ENCODE measurements around the gene ALKBH3. TPM values are rescaled to one million over a fixed set of nuclear protein-coding genes. Genes with fewer than 3 reads are reported as not detected.

Gene ALKBH3
- total RNA-seq, 1 donor from 2014 or later = 18.1 TPM

DNA sequence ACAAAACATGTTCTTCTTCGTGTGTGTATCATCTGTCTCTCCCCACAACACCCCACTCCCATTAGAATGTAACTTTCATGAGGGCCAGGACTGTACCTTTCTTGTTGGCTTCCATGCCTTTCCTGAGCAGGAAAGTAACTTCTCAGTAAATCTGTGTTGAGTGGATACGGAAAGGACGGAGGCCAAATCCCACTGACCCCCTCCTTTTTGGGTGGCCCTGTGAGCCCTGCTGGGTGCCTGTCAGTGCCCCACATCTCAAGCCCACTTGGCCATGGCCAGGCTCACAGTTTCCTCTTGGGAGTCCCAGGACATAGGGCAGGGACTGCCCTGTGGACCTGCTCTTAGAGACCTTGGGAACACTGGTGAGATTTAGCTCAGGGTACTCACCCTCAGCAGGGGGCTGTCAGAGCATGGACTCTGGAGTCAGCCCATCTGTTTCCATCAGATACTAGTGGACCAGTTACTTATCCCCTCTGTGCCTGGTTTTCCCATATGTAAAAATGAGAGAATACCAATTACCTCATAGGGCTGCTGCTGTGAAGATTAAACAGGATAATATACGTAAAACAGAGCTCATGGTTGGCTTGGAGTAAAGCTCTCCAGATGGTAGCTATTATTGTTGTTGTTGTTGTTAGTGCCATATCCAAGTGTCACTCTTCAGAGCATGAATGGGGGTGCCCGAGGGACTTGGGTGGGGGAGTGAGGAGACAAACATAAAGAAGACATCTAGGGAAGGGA is 60.8 kb downstream of the ALKBH3 start:
- Histone ChIP-seq H3K4me1 (peaks cover 33% of the 10 kb centered on the region), H3K36me3 (no peaks in the 10 kb centered on the region), H3K27ac (replicated peaks) (peak overlapping the region; percentile 93), H3K9me3 (replicated peaks) (no peaks in the 10 kb centered on the region), H3K27me3 (ENCODE audit: low read depth) (peaks cover 32% of the 10 kb centered on the region), H3K4me3 (peak overlapping the region; percentile 83)
- no peak for TF ChIP-seq CTCF (IDR thresholded peaks at IDR 0.05; ENCODE audit: borderline replicate concordance)
- intact Hi-C loops (cut with micrococcal nuclease) = loop anchor here (10.0 kb wide), 1 partner anchor 93 kb away; no protein-coding TSS in a partner anchor
- no peak for DNase-seq

DNA sequence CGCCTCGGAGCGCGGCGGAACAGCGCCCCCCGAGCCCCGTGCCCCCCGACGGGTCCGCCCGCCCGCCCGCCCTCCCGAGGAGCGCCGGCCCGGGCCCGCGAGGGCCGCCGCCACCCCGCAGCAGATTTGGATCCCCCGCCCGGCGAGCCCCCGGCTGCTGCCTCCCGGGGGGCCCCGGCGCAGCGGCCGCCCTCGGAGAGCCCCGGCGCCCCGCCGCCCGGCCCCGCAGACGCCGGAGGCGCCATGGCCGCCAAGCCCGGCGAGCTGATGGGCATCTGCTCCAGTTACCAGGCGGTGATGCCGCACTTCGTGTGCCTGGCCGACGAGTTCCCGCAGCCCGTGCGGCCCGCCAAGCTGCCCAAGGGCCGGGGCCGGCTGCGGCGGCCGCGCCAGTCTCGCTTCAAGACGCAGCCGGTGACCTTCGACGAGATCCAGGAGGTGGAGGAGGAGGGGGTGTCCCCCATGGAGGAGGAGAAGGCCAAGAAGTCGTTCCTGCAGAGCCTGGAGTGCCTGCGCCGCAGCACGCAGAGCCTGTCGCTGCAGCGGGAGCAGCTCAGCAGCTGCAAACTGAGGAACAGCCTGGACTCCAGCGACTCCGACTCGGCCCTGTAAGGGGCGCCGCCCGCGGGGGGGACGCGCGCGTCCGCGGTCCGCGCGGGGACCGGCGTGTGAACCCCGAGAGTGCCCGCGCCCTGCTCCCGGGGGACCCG is 62.2 kb downstream of the ALKBH3 start:
- H3K4me3 ChIP-seq = peak overlapping the region; percentile 83
- H3K27me3 ChIP-seq (ENCODE audit: low read depth) = peaks cover 32% of the 10 kb centered on the region
- TF ChIP-seq CTCF (IDR thresholded peaks at IDR 0.05; ENCODE audit: borderline replicate concordance) = no peak
- no peak for DNase-seq
- H3K27ac ChIP-seq (replicated peaks) = peak overlapping the region; percentile 93
- H3K4me1 ChIP-seq = peaks cover 44% of the 10 kb centered on the region
- no peaks in the 10 kb centered on the region for H3K36me3 ChIP-seq
- intact Hi-C loops (cut with micrococcal nuclease) = loop anchor here (10.0 kb wide), 1 partner anchor 92 kb away; no protein-coding TSS in a partner anchor
- H3K9me3 ChIP-seq (replicated peaks) = no peaks in the 10 kb centered on the region

DNA sequence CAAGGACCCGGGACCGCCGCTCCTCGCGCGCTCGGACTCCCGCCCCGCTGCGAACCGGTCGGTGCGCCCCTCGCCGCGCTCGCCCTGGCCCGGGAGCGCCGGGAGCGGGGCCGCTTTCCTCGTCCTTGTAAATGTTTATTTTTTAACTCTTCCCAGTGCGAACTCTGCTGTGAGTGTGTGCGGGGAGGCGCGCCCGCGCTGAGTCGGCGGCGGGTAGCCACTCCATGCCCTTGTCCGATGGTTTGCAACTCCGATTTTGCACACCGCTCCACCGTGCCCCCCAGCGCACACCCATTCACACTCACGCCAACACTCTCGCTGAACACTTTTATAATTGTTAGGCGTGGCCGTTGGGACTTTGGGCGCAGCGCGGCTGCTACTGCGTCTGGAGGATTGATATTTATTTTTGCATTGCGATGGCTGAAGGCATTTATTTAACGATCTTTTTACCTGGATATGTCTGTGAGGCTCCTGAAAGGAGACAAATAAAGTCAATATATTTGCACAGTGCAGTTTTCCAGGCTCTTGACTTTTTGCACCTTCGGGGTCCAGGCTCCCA is 62.8 kb downstream of the ALKBH3 start:
- DNase-seq = no peak
- H3K27me3 ChIP-seq (ENCODE audit: low read depth) = peaks cover 32% of the 10 kb centered on the region
- H3K4me3 ChIP-seq = peak overlapping the region; percentile 83
- TF ChIP-seq CTCF (IDR thresholded peaks at IDR 0.05; ENCODE audit: borderline replicate concordance) = no peak
- intact Hi-C loops (cut with micrococcal nuclease) = loop anchor here (10.0 kb wide), 1 partner anchor 91 kb away; no protein-coding TSS in a partner anchor
- H3K4me1 ChIP-seq = peaks cover 50% of the 10 kb centered on the region
- no peaks in the 10 kb centered on the region for H3K36me3 ChIP-seq
- H3K9me3 ChIP-seq (replicated peaks) = no peaks in the 10 kb centered on the region
- H3K27ac ChIP-seq (replicated peaks) = peak overlapping the region; percentile 93

GRCh38 chr11:43943931-43944751 is 63.5 kb downstream of the ALKBH3 start:
- H3K27ac ChIP-seq (replicated peaks) = peak overlapping the region; percentile 93
- TF ChIP-seq CTCF (IDR thresholded peaks at IDR 0.05; ENCODE audit: borderline replicate concordance) = no peak
- peaks cover 32% of the 10 kb centered on the region for H3K27me3 ChIP-seq (ENCODE audit: low read depth)
- H3K4me3 ChIP-seq = peak overlapping the region; percentile 83
- no peaks in the 10 kb centered on the region for H3K36me3 ChIP-seq
- no peaks in the 10 kb centered on the region for H3K9me3 ChIP-seq (replicated peaks)
- DNase-seq = no peak
- intact Hi-C loops (cut with micrococcal nuclease) = loop anchor here (10.0 kb wide), 1 partner anchor 91 kb away; no protein-coding TSS in a partner anchor
- peaks cover 53% of the 10 kb centered on the region for H3K4me1 ChIP-seq

Data from left ventricle myocardium inferior (tissue), 1 donor.